ENCODE results near the gene CORO1C.

CORO1C gene

DNA sequence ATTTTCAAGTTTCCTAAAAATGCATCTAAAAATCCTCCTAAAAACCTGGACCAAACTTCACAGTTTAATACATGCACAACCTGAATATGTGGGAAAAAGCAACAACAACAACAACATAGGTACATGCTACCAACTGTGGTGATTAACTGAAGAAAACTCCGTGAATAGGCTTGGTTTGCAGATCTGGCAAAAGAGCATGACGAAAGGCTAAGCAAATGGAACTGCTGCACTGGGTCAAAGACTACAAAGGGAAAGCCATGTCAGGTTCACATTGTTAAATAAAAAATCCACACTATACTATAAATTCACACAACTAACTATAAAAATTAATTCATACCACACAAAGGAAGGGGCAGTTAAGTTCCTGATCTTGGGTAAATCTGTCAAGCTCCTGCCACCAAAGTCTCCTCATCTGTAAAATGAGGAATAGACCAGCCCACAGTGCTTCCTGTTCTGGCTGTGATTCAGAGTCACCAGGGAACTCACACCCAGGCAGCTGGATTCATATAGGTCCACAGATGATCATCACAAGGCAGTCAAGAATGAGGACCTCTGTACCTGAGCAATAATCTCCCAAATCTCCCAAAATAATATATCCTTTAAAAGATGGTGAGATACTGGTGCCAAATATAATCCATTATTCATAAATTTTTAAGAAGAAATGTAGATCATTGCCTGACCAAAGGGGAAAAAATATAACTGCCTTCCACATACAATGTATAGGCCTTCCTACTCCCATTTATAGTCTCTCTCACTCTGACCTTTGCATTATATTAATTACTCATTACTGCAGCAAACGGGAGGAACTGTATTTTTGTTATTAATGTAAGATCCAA is 7.0 kb downstream of the CORO1C start:
- peak; percentile 49 for DNase-seq

DNA sequence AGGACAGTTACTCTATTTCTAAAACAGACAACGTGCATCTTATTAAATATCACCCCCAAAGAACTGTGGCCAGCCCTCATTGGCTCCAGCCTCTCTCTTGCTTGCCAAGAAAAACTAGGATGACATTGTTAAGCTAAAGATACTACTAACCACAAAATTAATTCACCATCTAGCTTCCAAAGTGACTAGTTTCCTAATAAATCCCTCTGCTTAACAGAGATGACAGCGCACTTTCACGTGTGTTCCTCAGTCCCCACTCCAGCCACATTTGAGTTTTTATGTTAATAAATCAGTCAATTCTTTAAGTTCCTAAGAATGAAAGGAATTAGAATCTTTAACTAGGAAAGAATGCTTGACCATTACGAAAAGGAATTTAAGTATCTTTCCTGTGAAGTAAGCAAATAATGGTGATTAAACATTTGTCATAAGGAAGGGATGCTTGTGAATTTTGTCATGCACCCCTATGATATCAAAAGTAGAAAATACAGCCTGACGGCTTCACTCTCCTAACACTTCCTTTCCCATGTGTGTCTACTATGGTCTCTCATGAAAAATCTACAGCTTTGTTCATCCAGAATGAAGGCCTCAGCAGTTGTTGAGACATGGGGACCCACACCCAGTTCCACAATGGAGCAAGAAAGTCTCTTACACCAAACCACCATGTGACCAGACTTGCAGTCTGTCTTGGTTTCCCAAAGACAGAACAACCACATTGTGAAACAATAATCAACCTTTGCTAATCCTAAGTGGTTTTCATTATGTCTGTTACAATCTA is 8.1 kb downstream of the CORO1C start:
- DNase-seq = peak; percentile 11

DNA sequence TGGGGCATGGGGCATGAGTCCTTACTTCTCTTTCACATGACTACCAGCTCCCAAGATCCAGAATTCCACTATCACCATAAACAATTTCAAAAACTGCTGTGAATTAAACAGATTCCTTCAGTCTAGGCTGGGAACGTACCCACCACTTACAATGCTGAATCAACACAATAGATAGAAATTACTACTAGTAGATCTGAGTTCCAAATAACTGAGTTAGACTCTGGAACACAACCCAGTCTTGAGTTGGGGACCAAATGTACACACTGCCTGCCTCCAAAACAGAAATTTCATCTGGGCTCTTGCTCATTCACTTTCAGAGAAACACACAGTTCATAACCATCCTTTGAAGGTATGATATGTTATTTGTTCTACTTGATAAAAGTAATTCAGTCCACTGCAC is 8.9 kb downstream of the CORO1C start:
- DNase-seq = no peak

DNA sequence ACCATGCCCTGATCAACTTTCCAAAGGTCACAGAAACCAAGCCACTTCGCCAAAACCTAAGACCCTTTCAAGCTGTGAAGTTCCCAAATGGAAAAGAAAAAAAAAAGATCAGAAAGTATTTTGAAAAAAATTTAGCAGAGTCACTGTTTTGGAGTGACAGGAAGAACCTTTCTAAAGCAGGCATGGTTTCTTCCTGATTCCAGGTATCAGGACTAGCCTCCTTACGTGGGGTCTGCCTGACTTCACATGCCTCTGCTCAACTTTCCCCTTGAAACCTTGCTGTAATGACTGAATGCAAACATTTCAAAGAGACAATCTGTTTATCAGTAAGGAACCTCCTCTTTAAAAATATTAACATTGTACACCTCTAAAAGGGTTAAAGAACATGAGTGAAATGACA is 9.5 kb downstream of the CORO1C start:
- DNase-seq = no peak

DNA sequence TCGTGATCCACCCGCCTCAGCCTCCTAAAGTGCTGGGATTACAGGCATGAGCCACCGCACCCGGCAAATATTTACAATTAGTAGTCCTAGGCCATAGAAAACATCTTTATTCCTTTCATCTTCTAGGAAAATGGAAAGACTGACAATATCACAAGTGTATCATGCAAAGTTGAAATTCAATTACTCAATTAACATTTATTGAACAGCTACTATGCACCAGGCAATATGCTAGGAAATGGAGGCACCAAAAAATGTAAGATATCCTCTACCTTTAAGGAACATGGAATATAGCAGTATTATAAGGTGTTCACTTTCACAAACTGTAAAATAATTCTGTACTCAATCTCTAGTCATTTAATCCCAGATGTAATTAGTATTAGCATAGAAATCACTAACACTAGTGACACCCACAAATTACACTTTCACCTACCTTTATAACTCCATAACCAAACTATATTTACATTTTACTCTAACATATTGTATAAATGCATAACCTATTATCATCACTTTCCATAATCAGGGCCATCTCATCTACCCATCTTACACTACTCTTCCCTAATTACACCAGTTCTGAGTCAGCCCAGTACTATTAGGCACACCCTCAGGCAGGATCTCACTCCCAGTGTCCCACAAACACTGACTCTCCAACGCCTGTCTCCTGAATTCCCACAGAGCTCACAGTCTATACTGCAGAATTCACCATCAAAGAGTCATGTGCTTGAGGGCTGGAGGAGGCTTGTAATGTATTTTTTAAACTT is 10.4 kb downstream of the CORO1C start:
- DNase-seq = no peak

DNA sequence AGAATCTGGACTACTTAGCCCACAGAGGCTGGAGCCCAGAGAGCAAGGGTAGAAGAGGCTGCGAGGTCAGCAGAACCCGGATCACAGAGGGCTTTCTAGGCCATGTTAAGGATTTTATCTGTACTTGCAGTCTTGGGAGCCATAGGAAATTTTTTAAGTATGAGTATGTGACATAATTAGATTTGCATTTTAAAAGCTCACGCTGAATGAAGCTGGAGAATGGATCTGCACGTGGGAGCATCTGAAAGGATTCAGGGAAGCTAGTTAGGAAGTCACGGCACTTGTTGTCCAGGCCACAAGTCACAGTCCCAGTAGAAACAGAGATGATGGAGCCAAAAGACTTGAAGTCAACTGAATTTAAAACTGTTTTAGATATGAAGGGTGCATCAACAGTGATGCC is 14.1 kb downstream of the CORO1C start:
- no peak for DNase-seq

DNA sequence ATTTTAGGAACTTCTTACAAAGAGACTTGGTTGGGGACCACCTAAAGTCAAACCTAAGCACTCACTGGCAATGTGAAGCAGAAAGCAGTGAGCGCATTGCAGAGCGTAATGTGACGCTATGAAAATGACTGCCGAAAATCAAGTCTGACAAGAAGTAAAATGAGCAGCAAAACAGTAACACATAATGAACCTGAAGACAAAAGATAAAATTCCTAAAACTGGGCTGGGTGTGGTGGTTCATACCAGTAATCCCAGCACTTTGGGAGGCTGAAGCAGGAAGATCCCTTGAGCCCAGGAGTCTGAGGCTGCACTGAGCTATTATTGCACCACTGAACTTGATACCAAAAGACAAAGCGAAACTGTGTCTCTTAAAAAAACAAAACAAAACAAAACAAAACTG is 16.5 kb downstream of the CORO1C start:
- no peak for DNase-seq

DNA sequence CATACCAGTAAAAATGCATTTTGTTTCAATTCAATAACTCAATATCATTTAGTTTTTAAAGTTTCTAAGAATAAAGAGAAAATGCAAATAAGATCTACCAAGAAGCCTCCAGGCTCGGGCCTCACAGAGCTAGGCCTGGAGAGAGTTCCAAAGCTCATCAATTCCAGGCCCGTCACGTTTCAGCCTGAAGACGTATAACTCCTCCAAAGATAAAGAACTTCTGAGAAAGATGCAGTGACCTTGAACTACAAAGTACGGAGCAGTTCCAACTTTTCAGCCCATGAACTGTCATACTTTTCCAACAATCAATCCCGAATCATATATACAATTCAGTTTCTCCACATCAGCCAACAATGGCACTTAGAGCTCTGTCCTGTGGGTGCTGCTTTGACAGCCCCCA is 17.8 kb downstream of the CORO1C start:
- DNase-seq = no peak

DNA sequence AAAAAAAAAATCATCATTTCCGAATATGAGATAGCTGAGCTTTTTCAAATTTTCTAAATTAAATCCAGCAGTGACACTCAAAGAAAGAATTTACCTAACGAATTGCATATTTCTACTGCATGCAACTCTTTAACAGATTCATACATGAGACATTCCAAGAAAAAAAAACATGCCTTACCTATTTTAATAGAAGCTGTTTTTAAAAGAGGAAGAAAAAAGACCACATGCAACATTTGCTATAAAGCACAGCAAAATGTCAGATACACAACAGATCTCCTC is 18.5 kb downstream of the CORO1C start:
- no peak for DNase-seq

DNA sequence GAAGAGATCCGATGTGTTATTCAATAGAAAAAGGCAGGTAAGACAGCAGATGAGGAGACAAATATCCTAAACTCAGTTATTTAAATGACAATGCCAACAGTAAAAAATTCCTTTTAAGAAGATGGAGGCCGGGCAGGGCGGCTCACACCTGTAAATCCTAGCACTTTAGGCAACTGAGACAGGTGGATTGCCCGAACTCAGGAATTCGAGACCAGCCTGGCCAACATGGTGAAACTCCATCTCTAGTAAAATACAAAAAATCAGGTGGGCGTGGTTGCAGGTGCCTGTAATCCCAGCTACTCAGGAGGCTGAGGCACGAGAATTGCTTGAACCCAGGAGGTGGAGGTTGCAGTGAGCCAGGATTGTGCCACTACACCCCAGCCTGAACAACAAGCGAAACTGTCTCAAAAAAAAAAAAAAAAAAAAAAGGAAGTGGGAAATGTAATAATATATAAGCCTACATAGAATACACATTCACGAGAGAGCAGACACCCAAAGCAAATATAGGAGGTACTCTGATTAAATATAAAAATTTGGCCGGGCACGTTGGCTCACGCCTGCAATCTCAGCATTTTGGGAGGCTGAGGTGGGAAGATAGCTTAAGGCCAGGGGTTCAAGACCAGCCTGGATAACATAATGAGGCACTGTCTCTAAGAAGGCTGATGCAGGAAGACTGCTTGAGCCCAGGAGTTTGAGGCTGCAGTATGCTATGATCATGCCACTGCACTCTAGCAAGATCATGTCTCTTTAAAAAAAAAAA is 19.0 kb downstream of the CORO1C start:
- no peak for DNase-seq

DNA sequence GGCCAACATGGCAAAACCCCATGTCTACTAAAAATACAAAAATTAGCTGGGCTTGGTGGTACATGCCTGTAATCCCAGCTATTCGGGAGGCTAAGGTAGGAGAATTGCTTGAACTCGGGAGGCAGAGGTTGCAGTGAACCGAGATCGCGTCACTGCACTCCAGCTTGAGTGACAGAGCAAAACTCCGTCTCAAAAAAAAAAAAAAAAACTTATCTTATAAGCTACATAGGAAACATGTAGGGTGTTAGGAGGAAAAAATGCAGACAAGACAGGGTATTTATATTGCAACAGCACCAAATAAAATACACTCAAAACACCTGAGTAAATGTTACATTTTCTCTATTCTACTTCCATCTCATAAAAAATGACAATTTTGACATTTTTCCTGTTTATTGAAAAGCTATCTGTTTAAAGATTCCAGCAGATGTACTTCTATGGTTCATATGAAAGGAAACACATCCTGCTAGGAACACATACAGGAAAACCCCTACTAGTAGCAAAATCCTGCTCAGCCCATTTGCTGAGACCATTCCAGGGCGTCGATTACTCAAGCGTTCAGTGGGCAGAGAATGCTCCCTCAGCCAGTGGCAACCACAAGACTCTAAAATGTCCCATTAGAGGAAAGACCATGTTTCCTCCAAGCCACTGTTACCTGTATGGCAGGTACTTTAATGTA is 19.7 kb downstream of the CORO1C start:
- DNase-seq = no peak

DNA sequence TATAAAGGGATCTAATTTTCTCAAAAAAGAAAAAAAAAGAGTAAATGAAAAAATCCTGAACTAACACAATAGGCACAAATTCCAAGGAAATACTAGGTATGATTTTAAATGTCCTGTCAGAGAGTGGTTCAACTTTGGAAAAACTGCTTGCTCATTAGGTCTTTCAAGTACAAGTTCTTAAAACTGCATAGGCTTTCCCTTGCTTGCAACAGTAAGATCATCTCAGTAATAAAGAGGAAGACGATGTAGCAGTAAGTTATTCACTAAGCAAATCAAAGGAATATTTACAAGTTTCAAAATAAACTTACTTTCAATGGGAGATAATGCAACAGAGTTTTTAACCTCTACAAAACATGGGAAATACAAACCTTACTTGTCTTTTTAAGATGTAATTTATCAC is 21.6 kb downstream of the CORO1C start:
- no peak for DNase-seq

DNA sequence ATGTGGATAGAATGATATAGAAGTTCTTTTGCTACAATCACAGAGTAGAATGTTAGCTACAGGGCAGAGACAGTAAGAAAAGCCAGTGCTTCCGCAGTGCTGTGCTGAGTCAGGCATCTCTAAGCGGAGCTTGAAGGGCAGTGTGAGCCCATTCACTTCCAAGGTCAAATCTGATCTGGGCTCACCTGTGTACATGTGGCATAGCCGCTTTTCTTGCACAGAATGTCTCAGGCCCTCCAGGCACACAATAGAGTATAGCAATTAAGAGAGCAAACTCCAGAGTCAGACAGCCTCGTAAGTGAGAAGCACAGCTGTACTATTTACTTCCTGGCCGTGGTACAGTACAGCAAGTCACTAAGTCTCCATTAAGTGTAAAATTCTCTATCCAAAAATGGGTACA is 26.8 kb downstream of the CORO1C start:
- DNase-seq = no peak

DNA sequence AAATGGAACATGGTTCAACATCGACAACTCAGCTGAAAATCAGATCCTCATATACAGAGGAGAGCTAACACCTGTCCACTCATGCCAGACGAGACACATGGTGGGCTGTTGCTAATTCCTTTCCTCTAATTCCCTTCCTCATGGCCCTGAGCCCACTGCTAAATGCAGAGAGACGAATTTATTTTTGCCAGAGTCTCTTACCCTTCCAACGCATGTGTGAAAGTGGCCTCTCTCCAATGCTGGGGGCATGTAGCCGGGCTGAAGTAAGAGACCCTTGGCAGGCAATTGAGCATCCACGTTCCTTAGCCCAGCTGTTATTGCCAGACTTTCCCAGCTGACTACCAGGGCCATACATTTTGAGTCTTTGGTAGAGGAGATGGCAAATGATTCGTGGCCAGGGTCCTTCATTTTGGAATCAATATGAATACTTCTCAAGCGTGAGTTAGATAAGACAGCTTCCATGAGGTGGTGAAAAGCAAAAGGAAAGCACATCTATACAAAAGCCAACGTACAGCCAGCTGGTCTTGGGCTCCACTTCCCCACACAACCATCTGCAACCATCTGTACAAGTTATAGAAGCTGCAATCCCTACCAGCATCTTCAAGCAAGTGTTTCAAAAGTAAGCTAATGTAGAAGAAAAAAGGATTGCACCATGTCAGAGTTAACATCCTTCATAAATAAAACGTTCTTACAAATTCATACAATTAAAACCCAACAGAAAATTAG is 28.6 kb downstream of the CORO1C start:
- no peak for DNase-seq

DNA sequence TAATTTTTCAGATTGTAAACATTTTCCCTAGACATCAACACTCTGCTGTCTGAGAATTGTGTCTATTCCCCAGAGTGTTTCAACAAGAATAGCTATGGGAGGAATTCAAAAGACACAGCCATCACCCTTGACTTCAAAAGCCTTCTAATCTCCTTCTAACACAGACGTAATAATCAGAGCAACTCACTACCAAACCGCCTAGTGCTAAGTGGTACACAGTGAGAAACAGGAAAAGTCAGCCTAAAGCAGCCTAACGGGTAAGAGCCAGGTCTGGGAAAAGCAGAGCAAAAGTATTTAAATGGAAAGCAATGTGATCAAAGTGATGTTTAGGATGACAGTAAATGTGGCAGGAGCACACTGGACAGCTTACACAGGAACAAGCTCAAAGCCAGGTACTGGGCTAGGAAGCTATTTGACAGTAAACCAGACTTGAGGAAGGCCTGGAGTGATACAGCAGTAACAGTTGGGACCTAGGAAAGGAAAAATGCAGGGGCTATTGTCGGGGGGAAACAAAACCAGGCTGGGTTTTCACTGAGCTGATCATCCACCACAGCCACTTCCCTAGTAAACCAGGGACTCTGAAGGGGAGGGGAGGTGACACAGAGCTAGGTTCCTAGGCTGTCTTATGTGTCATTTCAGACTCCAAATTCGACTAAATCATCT is 29.4 kb downstream of the CORO1C start:
- no peak for DNase-seq

DNA sequence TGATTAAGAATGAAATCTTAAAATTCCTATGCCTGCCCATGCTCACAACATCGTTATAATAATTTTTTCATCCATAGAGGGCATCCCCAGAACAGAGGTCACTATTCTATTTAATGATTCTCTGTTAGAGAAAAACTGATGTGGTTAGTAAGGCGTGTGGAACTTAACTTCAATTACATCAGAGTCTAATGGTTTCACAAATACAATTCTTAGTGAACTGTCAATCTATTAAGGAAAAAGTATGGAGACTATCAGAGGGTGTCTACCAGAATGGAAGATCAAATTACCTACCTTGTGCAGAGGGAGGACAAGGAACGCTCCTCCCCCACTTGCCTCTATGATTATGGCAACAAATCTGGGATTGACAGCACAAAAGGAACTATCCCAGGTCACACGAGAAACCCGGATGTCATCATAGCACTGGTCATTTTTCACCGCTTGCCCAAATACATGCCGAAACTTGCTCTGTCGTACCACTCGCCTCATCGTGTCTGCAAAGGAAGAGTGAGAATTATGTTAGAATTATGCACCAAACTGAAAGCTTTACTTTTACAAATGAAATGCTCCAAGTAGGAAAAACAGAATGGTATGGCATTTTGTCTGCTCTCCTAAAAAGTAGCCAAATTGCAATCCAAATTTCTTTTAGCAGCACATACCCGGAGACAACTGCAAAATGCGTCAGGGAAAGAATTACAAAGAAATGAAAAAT is 30.3 kb downstream of the CORO1C start:
- DNase-seq = no peak

DNA sequence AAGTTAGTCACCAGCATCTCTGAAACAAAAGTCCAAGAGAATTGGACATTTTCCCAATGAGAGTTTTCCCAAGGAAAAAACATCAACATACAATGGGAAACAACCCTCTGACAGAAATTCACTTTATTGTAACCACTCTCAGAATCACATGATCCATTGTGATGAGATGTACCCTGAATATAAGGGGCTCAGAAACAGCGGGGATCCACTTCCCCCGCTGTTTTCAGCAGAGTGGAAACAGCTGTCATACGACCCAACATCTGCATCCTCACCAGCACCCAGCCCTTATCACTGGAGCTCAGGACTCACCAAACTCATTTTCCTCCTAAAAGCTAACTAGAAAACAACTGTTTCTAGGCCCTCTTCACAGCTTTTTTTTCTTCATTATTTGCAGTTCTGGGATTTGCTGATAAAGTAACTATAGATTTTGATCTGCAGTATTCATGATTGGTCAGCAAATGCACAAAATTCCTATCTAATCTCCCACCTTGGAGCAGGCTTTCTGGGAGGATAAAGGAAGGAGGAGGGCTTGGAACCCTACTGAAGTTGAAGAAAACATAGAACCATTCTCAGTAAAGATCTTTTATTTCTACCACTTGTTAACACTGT is 31.3 kb downstream of the CORO1C start:
- DNase-seq = no peak

DNA sequence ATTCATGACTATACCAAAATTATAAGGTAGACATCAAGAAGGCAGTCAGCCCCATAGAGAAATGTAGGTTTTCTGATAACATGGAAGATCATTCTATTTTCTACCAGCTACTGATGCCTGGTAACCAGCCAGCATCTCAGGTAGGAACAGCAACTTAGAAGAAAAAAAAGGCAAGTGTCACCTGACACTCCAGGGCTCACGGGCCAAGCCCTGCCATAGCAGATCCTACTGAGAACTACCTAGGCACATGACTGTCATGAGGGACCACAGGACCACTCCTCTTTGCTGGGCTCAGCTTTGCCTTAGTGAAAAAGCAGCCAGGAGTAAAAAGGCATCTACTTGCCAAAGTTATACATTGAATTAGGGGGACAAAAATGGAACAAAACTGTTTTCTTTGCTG is 33.4 kb downstream of the CORO1C start:
- DNase-seq = no peak

DNA sequence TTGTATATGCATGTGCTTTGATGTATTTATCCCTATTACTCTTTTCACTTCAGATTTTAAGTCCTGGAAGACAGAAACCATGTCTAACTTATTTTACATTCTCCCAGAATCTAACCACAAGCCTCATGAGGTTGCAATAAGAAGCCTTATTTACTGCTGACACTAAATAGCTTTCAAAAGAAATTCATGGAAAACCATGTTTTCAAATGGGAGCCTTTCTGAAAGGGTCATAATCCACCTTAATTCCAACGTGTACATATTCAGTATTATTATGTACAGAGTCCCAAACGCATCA is 34.4 kb downstream of the CORO1C start:
- no peak for DNase-seq
